Measurements from ENCODE around the gene FOLR2. TPM values are rescaled to one million over a fixed set of nuclear protein-coding genes. Genes with fewer than 3 reads are reported as not detected.

Gene FOLR2
- total RNA-seq, 3 donors from 2014 or later (not counting 1 experiment from before 2014, with no cell fraction given): not detected

GRCh38 chr11:72240461-72241290, 24.1 kb downstream of the FOLR2 start:
- H3K27ac ChIP-seq (ENCODE audit: low read length): no peak overlapping the region
- peaks cover 30% of the 10 kb centered on the region for H3K4me1 ChIP-seq (ENCODE audit: control insufficient read depth, insufficient read depth, low read length)
- H3K4me3 ChIP-seq (ENCODE audit: low read length): no peak overlapping the region
- peaks cover 34 to 42% of the 10 kb centered on the region in 2 donors for H3K27me3 Mint-ChIP-seq (ENCODE audit: low read depth in 2 of 2)
- H3K4me1 Mint-ChIP-seq: peaks cover 10 to 43% of the 10 kb centered on the region in 2 donors
- intact Hi-C loops (cut with micrococcal nuclease): no loop called here
- no peaks in the 10 kb centered on the region for H3K9me3 ChIP-seq (ENCODE audit: control insufficient read depth, insufficient read depth, low read length)
- ATAC-seq (no peak), DNase-seq (peak in 1 of 2 donors; percentile 28)
- no peaks in the 10 kb centered on the region for H3K9me3 Mint-ChIP-seq
- no peak overlapping the region for H3K27ac Mint-ChIP-seq
- 6% methylated on average over 44 of the region's 44 CpGs for WGBS (ENCODE audit: insufficient coverage)
- H3K4me3 Mint-ChIP-seq: peak overlapping the region; percentile 81
- H3K36me3 Mint-ChIP-seq: no peaks in the 10 kb centered on the region
- peaks cover 44% of the 10 kb centered on the region for H3K27me3 ChIP-seq (ENCODE audit: control insufficient read depth, insufficient read depth, low read length)
- TF ChIP-seq CTCF (IDR thresholded peaks at IDR 0.05): no peak
- H3K36me3 ChIP-seq (ENCODE audit: control insufficient read depth, insufficient read depth, low read length): peaks cover 20% of the 10 kb centered on the region

- Mint-ChIP-seq H3K4me3 (no peak overlapping the region), H3K4me1 (peaks cover 10 to 43% of the 10 kb centered on the region in 2 donors)
These were observed 24.7 kb downstream of the FOLR2 start for GRCh38 chr11:72241291-72241781.

GRCh38 chr11:72242141-72242540, 25.5 kb downstream of the FOLR2 start:
- Mint-ChIP-seq H3K27me3 (ENCODE audit: low read depth in 2 of 2) (peaks cover 34 to 42% of the 10 kb centered on the region in 2 donors), H3K4me1 (peaks cover 10 to 43% of the 10 kb centered on the region in 2 donors), H3K36me3 (no peaks in the 10 kb centered on the region), H3K9me3 (no peaks in the 10 kb centered on the region), H3K27ac (no peak overlapping the region), H3K4me3 (peak overlapping the region; percentile 7)
- H3K36me3 ChIP-seq (ENCODE audit: control insufficient read depth, insufficient read depth, low read length): peaks cover 7% of the 10 kb centered on the region
- DNase-seq (no peak), ATAC-seq (no peak)
- WGBS (ENCODE audit: insufficient coverage): 92% methylated on average over 2 of the region's 2 CpGs
- peaks cover 50% of the 10 kb centered on the region for H3K27me3 ChIP-seq (ENCODE audit: control insufficient read depth, insufficient read depth, low read length)
- TF ChIP-seq CTCF (IDR thresholded peaks at IDR 0.05): no peak
- H3K9me3 ChIP-seq (ENCODE audit: control insufficient read depth, insufficient read depth, low read length): no peaks in the 10 kb centered on the region
- intact Hi-C loops (cut with micrococcal nuclease): no loop called here
- peaks cover 30% of the 10 kb centered on the region for H3K4me1 ChIP-seq (ENCODE audit: control insufficient read depth, insufficient read depth, low read length)
- no peak overlapping the region for H3K4me3 ChIP-seq (ENCODE audit: low read length)
- no peak overlapping the region for H3K27ac ChIP-seq (ENCODE audit: low read length)

More at GRCh38 chr11:72241291-72241781, 24.7 kb downstream of the FOLR2 start:
- 21% methylated on average over 20 of the region's 20 CpGs for WGBS (ENCODE audit: insufficient coverage)
- DNase-seq: no peak
- Histone ChIP-seq H3K9me3 (ENCODE audit: control insufficient read depth, insufficient read depth, low read length) (no peaks in the 10 kb centered on the region), H3K27me3 (ENCODE audit: control insufficient read depth, insufficient read depth, low read length) (peaks cover 45% of the 10 kb centered on the region), H3K27ac (ENCODE audit: low read length) (no peak overlapping the region), H3K36me3 (ENCODE audit: control insufficient read depth, insufficient read depth, low read length) (peaks cover 14% of the 10 kb centered on the region), H3K4me1 (ENCODE audit: control insufficient read depth, insufficient read depth, low read length) (peaks cover 30% of the 10 kb centered on the region), H3K4me3 (ENCODE audit: low read length) (no peak overlapping the region)
- no peak overlapping the region for H3K27ac Mint-ChIP-seq
- intact Hi-C loops (cut with micrococcal nuclease): no loop called here
- H3K27me3 Mint-ChIP-seq (ENCODE audit: low read depth in 2 of 2): peaks cover 34 to 42% of the 10 kb centered on the region in 2 donors
- H3K9me3 Mint-ChIP-seq: no peaks in the 10 kb centered on the region
- no peak for ATAC-seq
- H3K36me3 Mint-ChIP-seq: no peaks in the 10 kb centered on the region
- no peak for TF ChIP-seq CTCF (IDR thresholded peaks at IDR 0.05)
